Neuron (in vitro differentiated cells): ENCODE data around the gene GLMN.
"Not testable (repeated sequence)": the region's sequence is repeated elsewhere in the genome, so short reads cannot be mapped to it uniquely, and the experiment has no call there.

Experiments used
- H2AFZ ChIP-seq: one replicate; pipeline ENCODE4 v1.6.1; 2013; ENCODE audit warnings: low read depth, mild to moderate bottlenecking, inconsistent platforms, low read length, moderate library complexity
- H3K27me3 ChIP-seq: one replicate; pipeline ENCODE4 v1.6.1; 2013; ENCODE audit warnings: low read length; ENCODE audit not compliant: insufficient read depth
- H3K36me3 ChIP-seq: one replicate; pipeline ENCODE4 v1.6.1; 2013; ENCODE audit warnings: low read length; ENCODE audit not compliant: insufficient read depth
- H3K4me1 ChIP-seq: one replicate; pipeline ENCODE4 v1.6.1; 2013; ENCODE audit warnings: low read length; ENCODE audit not compliant: insufficient read depth
- H3K4me3 ChIP-seq: 2 replicates; pipeline ENCODE4 v1.5.1; 2013; ENCODE audit warnings: mild to moderate bottlenecking, low read length, moderate library complexity
- H3K9me3 ChIP-seq: one replicate; pipeline ENCODE4 v1.6.1; 2013; ENCODE audit warnings: low read length

Gene GLMN

DNA sequence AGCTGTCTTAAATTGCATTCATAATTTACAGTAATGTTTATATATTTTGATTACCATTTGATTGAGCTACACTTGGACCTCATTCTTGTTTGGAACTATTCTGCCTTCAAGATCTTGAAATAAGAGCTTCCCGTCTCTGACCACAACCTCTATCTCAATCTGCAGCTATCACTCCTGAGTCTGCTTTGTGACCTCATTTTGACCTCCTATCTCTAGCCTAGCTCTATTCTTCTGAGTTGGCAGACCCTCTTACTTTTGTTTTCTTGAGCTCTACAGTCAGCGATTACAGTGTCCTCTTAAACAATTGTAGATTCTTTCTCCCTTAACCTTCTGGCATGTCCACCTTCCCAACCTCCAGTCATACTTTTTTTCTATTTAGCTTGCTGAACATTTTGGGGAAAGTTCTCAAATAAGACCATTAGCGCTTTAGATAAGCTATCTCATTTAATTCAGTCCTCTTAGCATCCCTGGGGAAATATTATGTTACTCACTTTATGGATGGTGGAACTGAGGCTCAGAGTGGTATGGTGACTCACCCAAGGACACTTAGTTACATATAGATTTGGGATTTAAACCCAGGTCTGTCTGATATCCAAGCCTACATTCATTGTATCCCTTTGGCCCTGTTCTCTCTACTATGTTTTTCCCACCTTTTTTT is 19.2 kb upstream of the GLMN start:
- H2AFZ ChIP-seq = no peak overlapping the region
- no peaks in the 10 kb centered on the region for H3K27me3 ChIP-seq
- H3K36me3 ChIP-seq = peaks cover 35% of the 10 kb centered on the region
- no peak overlapping the region for H3K4me3 ChIP-seq
- H3K9me3 ChIP-seq = peaks cover 1% of the 10 kb centered on the region
- no peaks in the 10 kb centered on the region for H3K4me1 ChIP-seq

GRCh38 chr1:92315766-92316599 is 17.2 kb upstream of the GLMN start:
- peaks cover 41% of the 10 kb centered on the region for H3K36me3 ChIP-seq
- peaks cover 1% of the 10 kb centered on the region for H3K9me3 ChIP-seq
- no peak overlapping the region for H2AFZ ChIP-seq
- H3K4me1 ChIP-seq = no peaks in the 10 kb centered on the region
- H3K27me3 ChIP-seq = no peaks in the 10 kb centered on the region
- no peak overlapping the region for H3K4me3 ChIP-seq

GRCh38 chr1:92314024-92314423 is 15.2 kb upstream of the GLMN start:
- Histone ChIP-seq H3K9me3 (peaks cover 1% of the 10 kb centered on the region), H3K4me1 (no peaks in the 10 kb centered on the region), H3K27me3 (no peaks in the 10 kb centered on the region), H3K4me3 (no peak overlapping the region), H3K36me3 (peaks cover 35% of the 10 kb centered on the region), H2AFZ (no peak overlapping the region)

DNA sequence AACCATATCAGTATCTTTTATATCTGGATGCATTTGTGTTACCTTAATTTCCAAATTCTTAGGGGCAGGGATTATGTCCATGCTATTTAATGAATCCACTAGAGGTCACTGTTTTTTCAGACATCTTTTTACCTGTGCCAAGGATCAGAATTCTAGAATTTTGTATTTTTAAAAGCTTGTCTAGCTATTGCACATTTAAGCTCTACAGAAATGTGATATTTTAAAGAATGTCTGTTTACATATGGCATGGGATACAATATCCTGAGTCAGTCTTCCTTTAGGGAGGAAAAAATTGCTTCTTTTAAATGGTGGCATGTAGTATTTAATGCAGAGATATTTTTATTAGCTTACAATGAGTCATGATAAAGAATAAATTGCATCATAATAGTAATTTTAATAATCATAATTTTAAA is 11.4 kb upstream of the GLMN start:
- Histone ChIP-seq H3K36me3 (peaks cover 58% of the 10 kb centered on the region), H2AFZ (no peak overlapping the region), H3K4me1 (no peaks in the 10 kb centered on the region), H3K9me3 (peaks cover 1% of the 10 kb centered on the region), H3K27me3 (no peaks in the 10 kb centered on the region), H3K4me3 (no peak overlapping the region)

GRCh38 chr1:92307980-92308379 is 9.2 kb upstream of the GLMN start:
- H3K27me3 ChIP-seq = no peaks in the 10 kb centered on the region
- H3K4me1 ChIP-seq = no peaks in the 10 kb centered on the region
- H2AFZ ChIP-seq = no peak overlapping the region
- H3K36me3 ChIP-seq = peaks cover 69% of the 10 kb centered on the region
- H3K4me3 ChIP-seq = no peak overlapping the region
- H3K9me3 ChIP-seq = no peaks in the 10 kb centered on the region

- H2AFZ ChIP-seq = no peak overlapping the region
- no peaks in the 10 kb centered on the region for H3K4me1 ChIP-seq
- no peaks in the 10 kb centered on the region for H3K9me3 ChIP-seq
- no peak overlapping the region for H3K4me3 ChIP-seq
- H3K36me3 ChIP-seq = peaks cover 64% of the 10 kb centered on the region
- no peaks in the 10 kb centered on the region for H3K27me3 ChIP-seq
Observed at GRCh38 chr1:92306020-92306419, 7.2 kb upstream of the GLMN start.

DNA sequence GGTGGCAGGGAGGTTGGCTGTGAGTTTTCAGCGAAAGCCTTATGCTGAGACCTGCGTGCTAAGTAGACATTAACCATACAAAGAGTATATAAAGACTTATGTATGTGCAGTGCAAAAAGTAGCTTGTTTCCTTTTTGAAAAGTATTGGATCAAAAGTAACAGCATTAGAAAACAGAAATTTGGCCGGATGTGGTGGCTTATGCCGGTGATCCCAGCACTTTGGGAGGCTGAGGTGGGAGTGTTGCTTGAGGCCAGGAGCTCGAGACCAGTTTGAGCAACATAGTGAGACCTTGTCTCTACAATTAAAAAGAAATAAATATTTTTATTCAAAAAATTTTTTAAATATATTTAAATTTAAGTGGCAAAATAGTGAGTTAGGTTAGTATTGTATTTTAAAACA is 2.2 kb upstream of the GLMN start:
- Histone ChIP-seq H3K36me3 (peaks cover 50% of the 10 kb centered on the region), H3K4me3 (no peak overlapping the region), H2AFZ (no peak overlapping the region)

GRCh38 chr1:92299477-92300150 is 827 bp upstream of the GLMN start:
- H3K27me3 ChIP-seq = no peaks in the 10 kb centered on the region
- H3K4me3 ChIP-seq = peak overlapping the region; percentile 58
- no peaks in the 10 kb centered on the region for H3K9me3 ChIP-seq
- peaks cover 19% of the 10 kb centered on the region for H3K4me1 ChIP-seq
- peak overlapping the region; percentile 84 for H2AFZ ChIP-seq
- peaks cover 52% of the 10 kb centered on the region for H3K36me3 ChIP-seq

More for the DNA sequence above, 2.2 kb upstream of the GLMN start:
- H3K9me3 ChIP-seq = no peaks in the 10 kb centered on the region
- peaks cover 19% of the 10 kb centered on the region for H3K4me1 ChIP-seq
- no peaks in the 10 kb centered on the region for H3K27me3 ChIP-seq

GRCh38 chr1:92298213-92298572 is 594 bp downstream of the GLMN start:
- Histone ChIP-seq H3K4me1 (peaks cover 19% of the 10 kb centered on the region), H2AFZ (peak overlapping the region; percentile 10), H3K9me3 (no peaks in the 10 kb centered on the region), H3K4me3 (peak overlapping the region; percentile 58), H3K36me3 (peaks cover 50% of the 10 kb centered on the region), H3K27me3 (no peaks in the 10 kb centered on the region)

GRCh38 chr1:92291372-92291999 is 7.3 kb downstream of the GLMN start:
- Histone ChIP-seq H3K27me3 (no peaks in the 10 kb centered on the region), H3K9me3 (peaks cover 2% of the 10 kb centered on the region), H3K4me3 (no peak overlapping the region), H3K36me3 (peaks cover 61% of the 10 kb centered on the region), H3K4me1 (no peaks in the 10 kb centered on the region), H2AFZ (no peak overlapping the region)

DNA sequence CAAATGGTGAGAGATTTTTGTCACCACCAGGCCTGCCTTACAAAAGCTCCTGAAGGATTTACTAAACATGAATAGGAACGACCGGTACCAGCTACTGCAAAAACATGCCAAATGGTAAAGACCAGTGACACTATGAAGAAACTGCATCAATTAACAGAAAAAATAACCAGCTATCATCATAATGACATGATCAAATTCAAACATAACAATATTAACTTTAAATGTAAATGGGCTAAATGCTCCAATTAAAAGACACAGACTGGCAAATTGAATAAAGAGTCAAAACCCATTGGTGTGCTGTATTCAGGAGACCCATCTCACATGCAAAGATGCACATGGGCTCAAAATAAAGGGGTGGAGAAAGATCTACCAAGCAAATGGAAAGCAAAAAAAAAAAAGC is 17.4 kb downstream of the GLMN start:
- H3K4me1 ChIP-seq, H3K4me3 ChIP-seq, H3K27me3 ChIP-seq, H2AFZ ChIP-seq, H3K9me3 ChIP-seq: not testable (repeated sequence)
- peaks cover 20% of the 10 kb centered on the region for H3K36me3 ChIP-seq

- not testable (repeated sequence) for H2AFZ ChIP-seq, H3K9me3 ChIP-seq, H3K4me1 ChIP-seq, H3K4me3 ChIP-seq, H3K27me3 ChIP-seq
- H3K36me3 ChIP-seq = peaks cover 18% of the 10 kb centered on the region
Observed at GRCh38 chr1:92279781-92280180, 19.0 kb downstream of the GLMN start.
